Measurements from ENCODE around the gene NCR2.

Gene NCR2

DNA sequence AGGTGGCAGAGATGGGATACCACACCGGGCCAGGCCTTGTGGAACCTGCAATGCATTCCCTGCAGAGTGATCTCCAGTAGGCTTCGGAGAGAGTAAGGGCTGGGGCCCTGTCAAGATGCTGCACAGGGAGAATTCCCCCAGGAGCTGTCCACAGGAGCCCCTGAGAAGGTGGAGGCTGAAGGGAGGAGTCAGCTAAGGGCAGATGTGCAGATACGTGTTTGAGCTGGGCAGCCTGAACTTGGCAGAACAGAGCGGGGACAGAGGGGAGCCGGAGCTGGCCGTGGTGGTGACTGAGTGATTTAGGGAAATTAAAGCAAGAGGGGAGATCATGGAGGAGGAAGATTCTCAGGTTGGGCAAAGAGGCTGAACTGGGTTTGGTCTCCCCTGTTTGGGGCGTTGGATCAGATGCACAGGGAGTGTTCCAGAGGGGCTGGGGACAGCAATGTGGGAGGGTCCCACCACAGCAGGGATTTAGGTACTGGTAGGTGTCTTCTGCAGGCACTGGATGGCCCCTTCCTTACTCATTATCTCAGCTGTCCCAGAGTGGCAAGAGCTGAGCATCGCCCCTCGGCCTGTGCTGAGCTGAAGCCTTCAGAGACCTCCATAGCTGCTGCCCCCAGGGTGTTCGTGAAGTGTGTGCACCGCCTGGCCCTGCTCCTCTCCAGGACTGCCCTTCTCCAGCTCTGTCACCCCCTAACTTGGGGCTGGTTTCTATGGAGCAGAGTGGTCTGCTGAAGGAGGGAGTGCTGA lies 3.8 kb upstream of the NCR2 start:
- no peak for DNase-seq

DNA sequence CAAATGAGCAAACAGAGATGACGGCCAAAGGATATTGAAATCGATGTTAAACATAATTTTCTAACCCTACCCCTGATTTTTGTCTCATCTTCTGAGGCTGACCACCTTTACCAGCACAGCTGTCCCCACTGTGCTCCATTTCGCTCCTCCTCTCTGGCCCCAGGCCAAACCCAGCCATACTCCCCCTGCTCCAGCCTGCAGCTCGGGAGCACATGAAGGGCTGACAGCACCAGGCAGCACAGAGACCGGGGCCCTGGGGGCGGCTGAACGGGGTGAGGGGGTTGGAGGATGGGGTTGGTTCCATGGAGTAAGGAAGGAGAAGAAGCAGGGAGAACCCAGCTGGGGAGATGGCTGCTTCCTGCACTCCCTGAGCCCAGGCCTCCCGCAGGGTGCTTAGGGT lies 3.2 kb upstream of the NCR2 start:
- no peak for DNase-seq

DNA sequence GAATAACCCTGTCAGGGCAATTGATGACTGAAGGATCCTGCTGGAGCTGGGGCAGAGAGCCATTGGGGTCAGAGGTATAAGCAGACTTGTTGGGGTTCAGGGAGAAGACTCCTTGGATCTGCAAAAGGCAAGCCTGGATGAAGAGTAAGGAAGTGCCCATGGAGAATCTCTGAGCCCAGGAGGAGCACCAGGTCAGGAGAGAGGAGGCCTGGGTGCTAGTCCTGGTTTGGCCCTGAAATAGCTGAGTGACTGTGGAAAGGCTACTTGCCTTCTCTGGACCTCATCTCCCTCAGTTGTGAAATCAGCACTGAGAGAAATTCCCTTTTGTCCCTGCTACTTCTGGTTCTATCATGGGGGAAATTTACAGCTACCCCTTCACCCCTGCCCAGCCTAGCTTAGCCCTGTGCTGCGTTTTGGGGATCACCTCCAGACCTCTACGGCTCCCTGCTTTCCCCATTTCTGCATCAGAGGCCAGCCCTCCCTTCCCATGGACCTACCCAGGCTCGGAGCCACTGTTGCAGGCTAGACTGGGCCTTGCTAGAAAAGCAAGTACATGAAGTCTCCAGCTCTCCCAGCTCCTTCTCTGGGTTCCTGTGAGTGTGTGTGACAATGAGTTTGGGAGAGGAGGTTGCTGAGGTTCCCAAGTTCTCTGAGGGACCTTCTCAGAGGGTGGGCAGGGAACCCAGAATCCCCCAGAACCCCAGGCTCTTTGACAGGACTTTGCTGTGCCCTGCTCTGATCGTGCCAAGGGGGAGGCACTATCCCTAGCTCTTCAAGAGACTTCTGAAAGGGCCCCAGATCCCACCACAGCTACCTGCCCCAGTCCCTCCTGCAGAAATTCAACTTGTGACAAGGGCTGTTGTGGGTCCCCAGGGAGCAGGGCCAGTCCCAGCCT lies 2.3 kb upstream of the NCR2 start:
- no peak for DNase-seq

DNA sequence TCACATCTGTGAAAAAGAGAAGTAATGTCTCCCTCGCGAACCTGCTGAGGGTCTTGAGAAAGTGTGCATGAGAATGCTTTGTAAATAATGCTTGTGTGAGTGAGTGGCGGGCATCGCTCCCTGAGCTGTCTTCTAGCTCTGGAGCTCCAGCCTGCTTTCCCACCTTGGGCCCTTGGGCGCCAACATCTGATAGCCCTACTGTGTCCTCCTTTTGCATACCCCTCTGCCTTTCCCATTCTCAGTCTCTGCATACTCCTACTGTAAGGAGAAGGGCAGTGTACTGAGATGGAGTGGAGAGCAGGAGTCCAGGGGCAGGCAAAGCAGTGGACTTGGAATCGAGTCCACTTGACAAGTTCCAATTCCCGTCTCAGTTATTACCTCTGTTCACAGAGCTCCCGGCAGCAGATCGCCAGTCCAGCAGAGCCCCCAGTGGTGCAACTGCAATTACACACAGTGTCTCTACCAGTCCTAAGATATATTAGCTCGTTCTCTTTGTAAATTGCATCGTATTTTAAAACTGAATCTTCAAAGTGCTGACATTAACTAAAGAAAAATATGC lies 847 bp upstream of the NCR2 start:
- no peak for DNase-seq

DNA sequence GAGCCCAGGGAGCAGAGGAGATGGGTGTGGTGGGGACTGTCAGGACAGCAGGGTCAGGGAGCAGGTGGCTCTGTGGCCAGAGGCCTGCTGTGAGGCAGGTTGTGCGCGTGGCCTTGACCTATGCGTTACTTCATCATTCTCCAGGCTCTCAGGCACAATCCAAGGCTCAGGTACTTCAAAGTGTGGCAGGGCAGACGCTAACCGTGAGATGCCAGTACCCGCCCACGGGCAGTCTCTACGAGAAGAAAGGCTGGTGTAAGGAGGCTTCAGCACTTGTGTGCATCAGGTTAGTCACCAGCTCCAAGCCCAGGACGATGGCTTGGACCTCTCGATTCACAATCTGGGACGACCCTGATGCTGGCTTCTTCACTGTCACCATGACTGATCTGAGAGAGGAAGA lies 535 bp downstream of the NCR2 start:
- no peak for DNase-seq

DNA sequence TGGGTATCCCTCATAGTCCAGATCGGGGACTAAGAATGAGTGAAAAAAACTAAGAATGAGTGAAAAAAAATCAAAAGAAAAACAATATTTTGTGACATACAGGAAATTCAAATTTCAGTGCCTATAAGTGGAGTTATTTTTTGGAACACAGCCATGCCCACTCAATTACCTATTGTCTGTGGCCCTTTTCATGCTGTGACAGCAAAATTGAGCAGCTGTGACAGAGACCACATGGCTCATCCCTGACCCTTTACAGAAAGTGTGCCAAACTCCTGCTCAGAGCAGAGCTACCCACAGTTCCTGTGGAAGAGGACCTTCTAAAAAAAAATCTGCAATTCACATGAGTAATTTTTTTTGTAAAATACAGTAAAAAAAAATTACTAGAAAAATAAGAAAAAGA lies 1.4 kb downstream of the NCR2 start:
- no peak for DNase-seq

DNA sequence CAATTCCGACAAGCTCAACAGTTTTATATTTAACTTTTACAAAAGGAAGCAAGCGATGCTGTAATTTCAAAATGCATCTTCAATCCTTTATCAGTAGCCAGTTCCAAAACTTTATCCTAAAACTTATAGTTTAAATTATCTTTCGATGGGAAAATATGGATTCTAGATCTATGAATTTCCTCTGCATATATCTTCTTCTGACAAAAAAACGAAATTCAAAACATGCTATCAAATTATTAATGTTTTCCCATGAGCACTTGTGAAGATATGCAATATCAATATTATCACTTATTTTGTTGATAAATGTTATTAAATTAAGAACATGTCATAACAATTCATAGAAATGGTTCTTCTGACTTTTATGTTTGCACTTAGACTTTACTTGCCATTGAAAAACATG lies 2.3 kb downstream of the NCR2 start:
- no peak for DNase-seq

DNA sequence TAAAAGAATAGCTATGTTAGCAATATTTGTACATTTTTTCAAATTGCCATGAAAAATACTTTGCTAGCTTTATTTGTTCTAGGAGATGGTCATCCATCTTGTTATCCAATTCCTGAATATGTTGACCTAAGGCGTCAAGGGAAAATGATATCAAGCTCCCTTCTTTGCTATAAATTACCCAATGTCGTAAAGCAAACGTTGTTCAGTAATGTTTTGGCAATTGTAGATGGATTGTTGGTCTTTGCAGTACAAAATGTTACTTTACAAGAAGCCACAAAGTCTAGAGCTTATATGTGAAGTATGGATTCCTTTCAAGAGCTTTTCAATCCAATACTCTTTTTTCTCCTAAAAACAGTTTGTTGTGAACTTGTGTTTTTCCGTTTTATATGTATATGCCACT lies 3.3 kb downstream of the NCR2 start:
- no peak for DNase-seq

DNA sequence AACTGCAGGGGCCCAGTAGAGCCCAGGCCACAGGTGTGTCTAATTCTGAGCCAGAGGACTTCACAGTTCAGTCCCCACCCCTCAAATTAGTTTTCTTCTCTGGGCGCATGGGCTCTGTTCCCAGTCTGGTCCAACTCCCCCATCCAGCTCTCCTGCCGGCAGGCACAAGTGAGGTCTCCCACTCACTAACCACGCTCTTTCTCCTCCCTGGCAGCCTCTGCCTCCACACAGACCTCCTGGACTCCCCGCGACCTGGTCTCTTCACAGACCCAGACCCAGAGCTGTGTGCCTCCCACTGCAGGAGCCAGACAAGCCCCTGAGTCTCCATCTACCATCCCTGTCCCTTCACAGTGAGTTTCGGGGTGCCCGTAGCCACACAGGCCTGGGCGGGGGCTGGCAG lies 6.2 kb downstream of the NCR2 start:
- no peak for DNase-seq

DNA sequence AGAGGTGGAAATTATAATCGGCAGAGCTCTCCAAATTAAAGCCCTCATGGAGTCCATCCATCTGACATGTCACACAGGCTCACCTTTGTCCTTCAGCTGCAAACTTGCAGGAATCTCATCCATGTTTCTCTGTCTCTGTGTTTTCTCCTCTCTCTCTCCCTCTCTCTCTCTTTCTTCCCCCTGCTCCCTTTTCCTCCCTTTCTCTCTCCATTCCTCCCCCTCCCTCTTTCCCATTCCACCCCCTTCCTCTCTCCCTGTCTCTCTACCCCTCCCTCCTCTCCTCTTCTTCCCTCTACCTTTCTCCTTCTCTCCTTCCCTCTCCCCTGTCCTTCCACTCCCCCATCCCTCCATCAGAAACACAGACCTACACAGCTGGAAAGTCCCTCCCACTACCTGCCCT lies 6.8 kb downstream of the NCR2 start:
- DNase-seq = no peak

DNA sequence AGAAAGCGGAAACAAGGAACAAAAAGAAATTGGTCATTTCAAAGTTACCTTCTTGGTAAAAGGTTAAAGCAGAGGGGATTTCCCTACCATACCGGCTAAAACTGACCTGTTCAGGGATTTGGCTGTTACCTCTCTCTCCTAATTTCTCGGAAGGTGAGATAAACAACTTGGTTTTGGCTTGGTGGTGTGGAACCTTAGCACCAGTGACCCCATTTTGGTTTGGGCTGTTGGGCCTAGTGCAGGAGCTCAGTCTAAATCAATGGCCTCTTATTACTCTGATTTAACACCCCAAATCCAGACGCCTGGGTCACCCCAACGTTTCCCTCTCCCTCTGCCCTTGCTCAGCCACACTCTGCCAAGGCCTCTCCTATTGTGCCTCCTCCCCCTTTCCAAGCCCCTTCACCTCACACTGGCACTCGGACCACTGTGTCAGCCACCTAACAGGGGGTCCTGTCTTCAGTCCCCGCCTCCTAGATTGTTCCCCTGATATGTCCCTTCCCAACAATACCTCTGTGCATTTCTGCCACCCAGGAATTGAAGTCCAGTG lies 8.3 kb downstream of the NCR2 start:
- no peak for DNase-seq

DNA sequence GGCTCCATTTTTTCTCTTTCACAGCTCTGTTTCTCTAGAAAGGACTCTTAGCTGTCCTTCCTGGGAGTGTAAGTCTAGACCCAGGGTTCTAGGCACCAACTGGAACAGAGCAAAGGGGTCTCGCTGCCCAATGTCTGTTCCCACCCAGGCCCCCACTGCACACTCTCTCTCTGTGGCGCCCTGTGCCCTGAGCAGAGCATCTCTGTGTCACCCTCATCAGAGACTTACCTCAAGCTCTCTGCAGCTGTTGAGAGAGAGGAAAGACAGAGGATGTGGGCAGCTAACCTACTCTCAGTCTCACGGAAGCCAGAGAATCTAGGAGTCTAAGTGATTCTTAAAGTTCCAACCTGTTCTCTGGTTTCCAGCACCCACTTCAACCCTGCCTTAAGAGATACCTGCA lies 9.5 kb downstream of the NCR2 start:
- no peak for DNase-seq

DNA sequence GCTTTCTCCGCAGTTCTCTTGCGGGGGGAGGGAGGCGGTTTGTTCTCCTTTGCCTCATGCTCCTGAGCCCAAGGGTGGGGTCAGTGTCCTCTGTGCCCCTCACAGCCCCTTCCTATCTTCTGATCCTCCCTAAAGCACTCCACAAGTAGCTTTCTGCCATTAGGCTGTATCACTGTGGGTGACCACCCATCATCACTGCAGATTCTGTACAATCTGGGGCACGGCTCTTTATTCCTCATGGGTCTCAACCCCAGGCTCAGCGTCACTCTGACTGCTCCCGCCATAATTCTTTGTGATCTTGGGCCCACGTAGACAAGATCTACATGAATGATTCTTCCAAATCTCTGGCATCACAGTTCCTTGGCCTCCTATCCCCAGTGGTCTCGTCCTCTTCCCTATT lies 10.5 kb downstream of the NCR2 start:
- no peak for DNase-seq

DNA sequence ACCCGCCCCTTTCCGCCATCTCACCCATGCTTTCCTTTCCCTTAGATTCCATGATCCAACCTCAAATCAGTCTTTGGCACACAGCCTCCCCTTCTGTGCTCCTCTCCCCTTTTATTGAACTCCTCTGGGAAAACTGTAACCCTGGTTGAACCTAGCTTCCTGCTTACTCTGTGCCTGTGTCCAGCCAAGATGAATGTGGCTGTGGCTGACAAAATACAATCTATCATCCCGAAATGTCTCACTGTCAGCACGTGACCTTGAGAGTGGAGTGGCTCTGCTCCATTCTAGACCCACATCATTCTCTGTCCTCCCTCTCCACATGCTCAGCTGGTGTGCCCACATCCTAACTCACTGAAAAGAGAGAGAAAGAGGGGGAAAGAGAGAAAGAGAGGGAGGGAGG lies 11.0 kb downstream of the NCR2 start:
- DNase-seq = no peak

DNA sequence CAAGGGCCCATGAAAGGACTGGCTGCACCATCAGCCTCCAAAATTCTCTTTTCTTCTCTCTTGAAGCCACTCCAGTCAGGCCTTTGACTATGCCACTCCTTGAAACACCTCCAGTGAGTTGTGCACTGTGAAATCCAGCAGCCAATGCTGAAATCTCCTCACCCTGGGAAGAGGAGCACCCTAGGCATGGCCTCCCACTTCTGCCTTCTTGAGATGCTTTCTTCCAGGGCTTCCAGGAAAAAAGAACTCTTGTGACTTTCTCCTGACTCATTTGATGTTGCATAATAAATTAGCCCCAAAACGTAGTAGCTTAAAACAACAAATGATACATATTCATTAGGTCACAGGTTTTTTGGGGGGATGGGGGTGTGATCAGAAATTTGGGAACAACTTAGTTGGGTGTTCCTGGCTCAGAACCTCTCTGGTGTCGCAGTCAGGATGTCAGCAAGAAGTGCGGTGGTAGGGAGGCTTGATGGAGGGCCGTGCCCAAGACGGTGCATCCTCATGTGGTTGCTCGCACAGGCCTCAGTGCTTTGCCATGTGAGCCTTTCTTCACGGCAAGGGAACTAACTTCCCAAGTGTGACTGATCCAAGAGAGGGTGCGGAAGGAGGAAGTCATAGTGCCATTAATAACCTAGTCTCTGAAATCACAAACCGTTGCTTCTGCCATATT lies 12.1 kb downstream of the NCR2 start:
- no peak for DNase-seq

DNA sequence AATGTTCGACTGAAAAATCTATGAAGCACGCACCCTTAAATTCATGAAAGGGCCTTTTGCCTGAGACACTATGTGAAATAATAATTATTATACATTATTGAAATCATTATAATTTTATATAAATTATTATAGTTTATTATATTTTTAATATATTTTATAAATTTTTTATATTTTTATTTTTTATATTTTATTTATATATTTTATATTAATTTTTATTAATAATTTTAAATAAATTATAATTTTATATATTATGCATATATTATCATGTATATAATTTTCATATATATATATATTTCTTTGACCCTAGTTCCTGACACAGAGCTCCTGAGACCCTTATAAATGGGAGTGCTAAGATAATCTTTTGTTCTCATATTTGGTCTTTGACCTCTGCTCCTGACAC lies 13.5 kb downstream of the NCR2 start:
- DNase-seq = no peak

DNA sequence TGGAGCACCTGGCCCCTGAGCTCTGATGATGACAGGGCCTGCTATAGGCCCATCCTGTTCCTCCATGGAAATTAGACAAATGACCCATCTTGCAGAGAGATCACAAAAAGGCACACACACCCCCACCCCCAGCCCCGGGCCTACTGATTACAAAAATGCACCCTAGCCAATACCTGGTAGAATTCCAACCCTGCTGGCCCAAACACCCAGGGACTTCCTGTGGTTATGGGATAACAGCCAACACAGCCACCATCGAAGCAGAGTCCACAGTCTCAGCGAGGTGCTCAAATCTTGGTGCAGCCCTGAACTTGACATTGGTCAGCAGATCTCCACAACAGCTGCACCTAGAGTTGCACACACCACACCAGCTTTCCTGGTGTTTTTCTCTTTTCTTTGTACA lies 17.0 kb downstream of the NCR2 start:
- no peak for DNase-seq

DNA sequence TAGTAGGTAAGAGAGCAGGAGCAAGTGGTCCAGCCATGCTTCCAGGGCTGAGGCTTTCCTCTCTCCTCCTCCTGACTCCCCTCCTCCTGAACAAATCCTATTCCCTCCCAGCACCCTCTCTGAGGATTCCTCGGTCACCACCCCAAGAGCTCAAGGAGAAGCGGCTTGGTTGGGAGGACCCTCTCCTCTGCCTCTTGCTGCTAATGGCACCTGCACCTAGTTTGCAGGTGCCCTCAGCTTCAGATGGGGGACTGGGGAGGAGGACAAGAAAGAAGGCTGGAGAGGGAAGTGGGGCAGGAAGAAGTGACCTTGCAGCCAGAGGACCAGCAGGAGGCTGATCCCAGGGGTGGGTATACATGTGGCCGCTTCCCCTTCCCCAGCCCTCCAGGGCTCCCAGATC lies 17.5 kb downstream of the NCR2 start:
- DNase-seq = no peak

DNA sequence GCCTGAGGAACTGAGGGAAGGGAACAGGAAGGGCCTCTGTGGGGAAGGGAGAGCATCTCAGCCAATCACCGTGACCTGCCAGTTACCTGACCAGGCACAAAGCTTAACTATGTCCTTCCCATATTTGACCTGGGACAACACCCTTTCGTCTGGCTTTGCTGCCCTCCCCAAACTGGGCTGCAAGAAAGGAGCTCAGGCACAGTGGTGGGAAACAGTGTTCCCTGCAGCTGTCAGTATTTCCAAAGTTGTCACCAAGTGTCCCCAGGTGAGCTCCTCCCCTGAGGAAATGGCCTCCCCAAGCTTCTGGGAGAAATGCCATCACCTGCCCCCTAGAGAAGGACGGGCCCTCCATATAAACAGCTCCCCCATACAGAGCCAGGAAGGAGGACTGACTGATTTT lies 17.9 kb downstream of the NCR2 start:
- DNase-seq = no peak

DNA sequence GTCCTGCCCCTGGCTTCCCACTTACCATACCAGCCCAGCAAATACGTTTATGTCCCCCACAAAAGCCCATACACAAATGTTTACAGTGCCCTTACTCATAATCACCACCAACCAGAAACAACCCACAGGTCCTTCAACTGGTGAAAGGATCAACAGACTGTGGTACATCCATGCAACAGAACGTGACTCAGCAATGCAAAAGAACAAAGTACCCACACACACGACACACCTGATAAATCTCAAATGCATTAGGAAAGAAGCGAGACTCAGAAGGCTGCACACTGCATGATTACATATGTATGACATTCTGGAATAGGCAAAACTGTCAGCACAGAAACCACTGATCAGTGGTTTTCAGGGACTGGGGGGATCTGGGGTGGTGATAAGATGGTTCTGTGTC lies 20.5 kb downstream of the NCR2 start:
- no peak for DNase-seq

DNA sequence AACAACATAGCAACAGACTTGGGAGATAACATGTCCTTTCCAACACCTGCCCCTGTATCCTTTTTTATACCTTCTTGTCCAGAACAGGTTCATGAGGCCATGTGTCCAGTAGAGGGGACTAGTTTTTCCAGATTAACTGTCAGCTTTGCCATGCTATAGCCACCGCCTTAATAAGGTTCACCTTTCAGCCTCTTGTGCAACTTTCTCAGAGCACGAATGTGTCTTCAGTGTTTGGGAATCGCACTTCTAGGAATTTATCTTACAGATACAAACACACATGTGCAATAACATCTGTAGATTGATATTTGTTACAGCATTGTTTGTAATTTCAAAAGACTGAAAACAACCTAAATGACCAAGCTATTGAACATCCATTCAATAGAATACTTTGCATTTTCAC lies 21.4 kb downstream of the NCR2 start:
- no peak for DNase-seq

DNA sequence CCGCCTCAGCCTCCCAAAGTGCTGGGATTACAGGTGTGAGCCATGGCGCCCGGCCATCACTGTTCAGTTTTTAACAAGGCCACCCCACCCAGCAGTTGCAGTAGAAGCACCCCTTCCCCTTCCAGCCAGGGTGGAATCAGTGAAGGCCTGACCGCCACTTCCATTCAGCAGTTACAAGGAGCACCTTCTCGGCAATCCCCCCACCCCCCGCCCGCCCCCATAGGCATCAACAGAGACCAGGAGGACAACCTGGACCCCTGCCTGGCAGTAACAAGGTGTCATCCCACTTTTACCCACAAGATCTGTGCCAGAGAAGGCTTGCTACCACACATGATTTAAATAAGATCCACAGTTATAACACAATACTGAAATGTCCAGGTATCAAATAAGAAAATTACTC lies 23.1 kb downstream of the NCR2 start:
- DNase-seq = no peak

DNA sequence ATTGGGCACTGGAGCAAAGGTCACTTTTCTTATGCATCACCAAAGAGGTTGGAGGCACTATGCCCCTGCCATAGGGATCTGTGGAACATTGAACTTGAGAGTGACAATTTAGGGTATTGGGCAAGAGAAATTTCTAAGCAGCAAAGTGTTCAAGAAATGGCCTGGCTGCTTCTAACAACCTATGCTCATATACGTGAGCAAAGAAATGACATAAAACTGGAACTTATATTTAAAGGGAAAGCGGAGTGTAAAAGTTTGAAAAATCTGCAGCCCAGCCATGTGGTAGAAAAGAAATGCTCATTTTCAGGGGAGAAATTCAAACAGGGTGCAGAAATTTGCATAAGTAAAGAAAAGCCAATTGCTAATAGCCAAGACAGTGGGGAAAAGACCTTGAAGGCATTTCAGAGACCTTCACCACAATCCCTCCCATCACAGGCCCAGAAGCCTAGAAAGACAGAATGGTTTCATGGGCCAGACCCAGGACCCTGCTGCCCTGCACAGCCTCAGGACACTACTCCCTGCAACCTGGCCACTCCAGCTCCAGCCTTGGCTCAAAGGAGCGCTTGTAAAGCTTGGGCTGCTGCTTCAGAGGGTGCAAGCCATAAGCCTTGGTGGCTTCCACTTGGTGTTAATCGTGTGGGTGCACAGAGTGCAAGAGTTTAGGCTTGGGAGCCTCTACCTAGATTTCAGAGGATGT lies 24.4 kb downstream of the NCR2 start:
- DNase-seq = no peak
